CD4-positive, alpha-beta T cell treated with Interleukin-12 subunit alpha and Interleukin-12 subunit beta, for 1 hour (primary cell): ENCODE data around the gene GH2.
"Not testable (repeated sequence)": the region's sequence is repeated elsewhere in the genome, so short reads cannot be mapped to it uniquely, and the experiment has no call there.

Experiments
- DNase-seq: peaks from one replicate; pipeline ENCODE4 v3.0.0-alpha.2; 2020

The GH2 gene

GRCh38 chr17:63910096-63910495 is 28.4 kb upstream of the GH2 start:
- no peak for DNase-seq

DNA sequence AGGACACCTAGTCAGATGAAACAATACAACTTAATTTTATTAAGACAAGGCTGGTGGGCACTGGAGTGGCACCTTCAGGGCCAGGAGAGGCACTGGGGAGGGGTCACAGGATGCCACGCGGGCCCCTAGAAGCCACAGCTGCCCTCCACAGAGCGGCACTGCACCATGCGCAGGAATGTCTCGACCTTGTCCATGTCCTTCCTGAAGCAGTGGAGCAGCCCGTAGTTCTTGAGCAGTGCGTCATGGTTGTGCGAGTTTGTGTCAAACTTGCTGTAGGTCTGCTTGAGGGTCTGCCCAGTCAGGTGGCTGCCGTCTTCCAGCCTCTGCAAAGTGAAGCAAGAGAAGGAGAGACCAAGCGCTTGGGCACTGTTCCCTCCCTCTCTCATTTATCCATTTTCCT is 27.8 kb upstream of the GH2 start:
- DNase-seq: not testable (repeated sequence)

DNA sequence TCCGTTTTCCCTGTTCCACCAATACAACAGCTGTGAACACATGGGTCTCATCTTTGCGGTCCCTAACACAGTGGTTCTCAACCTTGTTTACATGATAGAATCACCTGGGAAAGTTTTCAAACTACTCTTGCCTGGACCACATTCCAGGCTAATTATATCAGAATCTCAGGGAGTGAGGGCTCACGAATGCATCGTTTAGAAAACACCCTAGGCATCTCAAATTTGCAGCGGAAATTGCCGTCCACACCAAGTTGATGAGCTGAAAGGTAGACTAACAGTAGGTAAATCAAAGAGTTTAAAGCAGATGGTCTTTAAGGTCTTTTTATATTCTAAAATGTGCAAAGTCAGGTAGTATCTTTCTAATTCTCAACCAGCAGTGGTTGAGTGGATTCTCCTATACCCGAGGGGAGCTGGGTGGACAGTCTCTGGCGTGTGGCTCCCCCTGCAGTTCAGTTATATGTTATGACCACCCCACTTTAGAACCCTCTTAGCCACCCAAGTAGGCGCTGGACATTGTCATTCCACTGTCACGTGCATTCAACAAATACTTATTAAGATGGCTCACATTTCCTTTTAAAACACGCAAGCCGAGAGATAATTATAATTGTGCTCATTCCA is 25.5 kb upstream of the GH2 start:
- not testable (repeated sequence) for DNase-seq

DNA sequence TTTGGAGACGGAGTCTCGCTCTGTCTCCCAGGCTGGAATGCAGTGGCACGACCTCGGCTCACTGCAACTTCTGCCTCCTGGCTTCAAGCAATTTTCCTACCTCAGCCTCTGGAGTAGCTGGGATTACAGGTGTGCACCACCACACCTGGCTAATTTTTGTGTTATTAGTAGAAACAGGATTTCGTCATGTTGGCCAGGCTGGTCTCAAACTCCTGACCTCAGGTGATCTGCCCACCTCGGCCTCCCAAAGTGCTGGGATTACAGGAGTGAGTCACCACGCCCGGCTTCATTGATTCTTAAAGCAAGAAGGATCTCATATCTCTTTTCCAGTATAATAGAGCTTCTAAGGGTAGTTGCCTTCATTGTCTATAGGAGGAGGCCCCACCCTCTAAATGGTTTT is 23.1 kb upstream of the GH2 start:
- DNase-seq: not testable (repeated sequence)

DNA sequence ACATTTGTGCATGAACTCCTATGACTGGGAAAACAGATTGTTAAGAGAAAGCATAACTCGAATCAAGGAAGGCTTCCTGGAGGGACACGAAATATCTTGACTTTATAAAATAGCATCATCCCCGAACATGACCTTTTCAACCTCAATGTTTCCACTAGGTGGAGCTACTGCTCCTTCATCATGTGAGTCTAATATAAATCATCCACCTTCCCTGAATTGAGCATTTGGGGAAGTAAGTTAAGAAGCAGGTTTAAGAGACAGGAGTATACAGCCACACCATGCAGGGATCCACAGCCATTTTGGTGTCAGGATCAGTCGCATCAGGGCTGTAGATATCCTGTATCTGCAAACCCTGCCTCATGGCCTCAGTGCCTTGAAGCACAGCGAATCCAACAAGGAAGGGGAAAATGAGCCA is 22.1 kb upstream of the GH2 start:
- peak; percentile 59 for DNase-seq

- not testable (repeated sequence) for DNase-seq
Observed at GRCh38 chr17:63901971-63902370, 20.2 kb upstream of the GH2 start.

- DNase-seq: peak; percentile 45
Observed at GRCh38 chr17:63898899-63899798, 17.4 kb upstream of the GH2 start.

DNA sequence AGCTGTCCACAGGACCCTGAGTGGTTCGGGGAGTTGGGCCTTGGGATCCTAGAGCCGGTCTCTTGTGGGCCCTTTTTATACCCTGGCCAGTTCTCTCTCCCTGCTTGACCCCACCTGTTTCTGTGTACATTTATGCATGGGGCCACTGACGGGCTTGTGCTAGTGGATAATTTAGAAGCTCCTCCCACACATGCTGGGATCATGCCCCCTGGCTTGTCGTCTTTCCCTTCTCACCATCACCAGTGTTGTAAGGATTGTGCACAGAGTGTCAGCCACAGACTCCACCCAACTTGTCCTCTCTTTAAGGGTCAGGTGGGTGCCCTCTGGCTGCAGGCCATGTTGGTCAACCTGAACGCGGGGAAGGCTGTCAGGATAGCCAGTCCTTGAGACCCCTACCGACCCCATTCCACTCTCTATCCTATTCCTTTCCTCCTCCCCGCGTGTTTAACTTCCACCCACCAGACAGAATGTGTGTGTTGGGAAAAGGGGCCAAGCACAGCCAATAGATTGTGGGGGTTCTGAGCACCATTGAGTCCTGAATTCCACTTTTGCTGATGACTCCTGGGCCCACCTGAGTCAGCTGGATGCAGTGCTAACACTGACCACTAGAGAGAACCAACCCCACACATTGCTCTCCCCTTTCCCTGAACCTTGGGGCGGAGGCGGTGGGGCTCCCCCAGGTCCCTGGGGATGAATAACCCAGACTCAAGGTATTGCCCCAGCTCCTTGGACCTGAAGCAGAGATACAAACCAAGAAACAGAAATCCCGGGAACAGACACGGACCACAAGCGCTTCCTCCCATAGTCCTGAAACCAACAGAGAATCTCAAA is 15.0 kb upstream of the GH2 start, which contains the start of gene CSH1:
Gene CSH1, minus strand, starts transcription at position 51 of the 831 bp plus-strand sequence. CDS start 63 bp downstream, outside the sequence.
- DNase-seq: not testable (repeated sequence)

DNA sequence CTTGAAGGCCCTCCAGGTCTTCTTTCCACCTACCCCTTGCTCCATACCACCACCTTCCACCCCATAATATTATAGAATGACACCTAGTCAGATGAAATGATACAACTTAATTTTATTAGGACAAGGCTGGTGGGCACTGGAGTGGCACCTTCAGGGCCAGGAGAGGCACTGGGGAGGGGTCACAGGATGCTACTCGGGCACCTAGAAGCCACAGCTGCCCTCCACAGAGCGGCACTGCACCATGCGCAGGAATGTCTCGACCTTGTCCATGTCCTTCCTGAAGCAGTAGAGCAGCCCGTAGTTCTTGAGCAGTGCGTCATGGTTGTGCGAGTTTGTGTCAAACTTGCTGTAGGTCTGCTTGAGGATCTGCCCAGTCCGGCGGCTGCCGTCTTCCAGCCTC is 13.1 kb upstream of the GH2 start:
- not testable (repeated sequence) for DNase-seq

DNA sequence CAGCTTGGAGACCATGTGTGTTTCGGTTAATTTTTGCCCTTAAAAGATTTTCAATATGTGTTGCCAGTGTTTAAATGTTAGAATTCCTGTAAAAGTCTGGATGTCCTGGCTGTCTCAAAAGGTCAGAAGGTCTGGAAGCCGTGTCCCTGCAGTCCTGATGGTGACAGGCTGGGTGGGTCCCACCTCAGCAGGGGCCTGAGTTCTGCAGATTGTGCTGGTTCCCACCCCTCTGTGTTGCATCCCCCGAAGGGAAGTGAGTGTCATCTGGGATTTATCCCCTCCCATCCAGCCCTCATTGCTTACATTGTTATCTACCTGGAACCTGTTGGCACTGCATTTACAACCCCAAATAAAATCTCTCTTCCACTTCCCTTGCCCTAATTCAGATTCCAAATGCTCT is 12.3 kb upstream of the GH2 start:
- DNase-seq: not testable (repeated sequence)

DNA sequence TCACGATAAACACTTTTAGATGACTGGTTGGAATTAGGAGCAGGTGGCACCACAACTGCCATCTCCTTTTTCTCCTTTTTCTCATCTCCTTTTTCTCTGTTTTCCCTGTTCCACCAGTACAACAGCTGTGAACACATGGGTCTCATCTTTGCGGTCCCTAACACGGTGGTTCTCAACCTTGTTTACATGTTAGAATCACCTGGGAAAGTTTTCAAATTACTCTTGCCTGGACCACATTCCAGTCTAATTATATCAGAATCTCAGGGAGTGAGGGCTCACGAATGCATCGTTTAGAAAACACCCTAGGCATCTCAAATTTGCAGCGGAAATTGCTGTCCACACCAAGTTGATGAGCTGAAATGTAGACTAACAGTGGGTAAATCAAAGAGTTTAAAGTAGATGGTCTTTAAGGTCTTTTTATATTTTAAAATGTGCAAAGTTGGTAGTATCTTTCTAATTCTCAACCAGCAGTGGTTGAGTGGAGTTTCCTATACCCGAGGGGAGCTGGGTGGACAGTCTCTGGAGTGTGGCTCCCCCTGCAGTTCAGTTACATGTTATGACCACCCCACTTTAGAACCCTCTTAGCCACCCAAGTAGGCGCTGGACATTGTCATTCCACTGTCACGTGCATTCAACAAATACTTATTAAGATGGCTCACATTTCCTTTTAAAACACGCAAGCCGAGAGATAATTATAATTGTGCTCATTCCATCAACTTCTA is 10.7 kb upstream of the GH2 start:
- not testable (repeated sequence) for DNase-seq

DNA sequence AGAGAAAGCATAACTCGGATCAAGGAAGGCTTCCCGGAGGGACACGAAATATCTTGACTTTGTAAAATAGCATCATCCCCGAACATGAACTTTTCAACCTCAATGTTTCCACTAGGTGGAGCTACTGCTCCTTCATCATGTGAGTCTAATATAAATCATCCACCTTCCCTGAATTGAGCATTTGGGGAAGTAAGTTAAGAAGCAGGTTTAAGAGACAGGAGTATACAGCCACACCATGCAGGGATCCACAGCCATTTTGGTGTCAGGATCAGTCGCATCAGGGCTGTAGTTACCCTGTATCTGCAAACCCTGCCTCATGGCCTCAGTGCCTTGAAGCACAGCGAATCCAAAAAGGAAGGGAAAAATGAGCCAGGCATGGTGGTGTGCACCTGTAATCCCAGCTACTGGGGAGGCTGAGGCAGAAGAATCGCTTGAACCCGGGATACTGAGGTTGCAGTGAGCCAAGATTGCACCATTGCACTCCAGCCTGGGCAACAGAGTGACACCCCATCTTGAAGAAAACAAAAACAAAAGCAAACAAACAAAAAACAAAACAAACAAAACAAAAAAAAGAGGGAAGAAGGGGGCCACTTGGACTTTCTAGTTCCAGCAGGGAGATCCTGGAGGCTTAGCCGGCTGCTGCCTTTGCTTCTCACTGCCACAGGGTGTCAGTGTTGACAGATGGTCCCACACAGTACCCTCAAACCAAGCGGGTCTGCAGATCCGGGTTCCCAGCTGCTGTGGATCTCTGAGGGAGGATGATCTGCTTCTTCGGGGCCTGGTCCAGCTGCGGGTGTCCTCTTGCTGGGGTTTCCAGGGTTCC is 7.5 kb upstream of the GH2 start:
- peak; percentile 37 for DNase-seq

DNA sequence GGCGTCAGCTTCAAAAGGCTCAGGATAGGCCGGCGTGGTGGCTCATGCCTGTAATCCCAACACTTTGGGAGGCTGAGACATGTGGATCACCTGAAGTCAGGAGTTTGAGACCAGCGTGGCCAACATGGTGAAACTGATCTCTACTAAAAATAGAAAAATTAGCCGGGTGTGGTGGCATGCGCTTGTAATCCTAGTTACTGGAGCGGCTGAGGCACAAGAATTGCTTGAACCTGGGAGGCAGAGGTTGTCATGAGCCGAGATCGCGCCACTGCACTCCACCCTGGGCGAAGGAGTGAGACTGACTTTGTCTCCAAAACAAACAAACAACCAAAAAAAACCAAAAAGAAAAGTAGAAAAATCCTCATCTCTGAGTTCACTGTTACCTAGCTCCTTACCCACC is 3.4 kb upstream of the GH2 start:
- not testable (repeated sequence) for DNase-seq

DNA sequence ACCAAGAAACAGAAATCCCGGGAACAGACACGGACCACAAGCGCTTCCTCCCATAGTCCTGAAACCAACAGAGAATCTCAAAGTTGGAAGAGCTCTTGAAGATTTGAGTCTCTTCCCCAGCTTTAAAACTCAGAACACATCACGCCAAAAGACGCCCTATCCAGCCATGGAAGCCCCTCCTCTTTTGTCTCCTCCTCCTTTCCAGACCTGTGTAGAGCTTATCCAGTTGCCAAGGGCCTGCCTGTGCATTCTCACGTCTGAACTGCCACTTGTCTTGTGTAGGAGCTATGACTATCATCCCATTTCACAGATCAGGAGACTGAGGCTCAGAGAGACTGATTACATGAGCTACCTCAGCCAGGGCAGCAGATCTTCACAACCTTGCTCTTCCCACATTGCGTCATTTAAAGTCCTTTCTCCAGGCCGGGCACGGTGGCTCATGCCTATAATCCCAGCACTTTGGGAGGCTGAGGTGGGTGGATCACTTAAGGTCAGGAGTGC is 932 bp upstream of the GH2 start:
- DNase-seq: not testable (repeated sequence)

- not testable (repeated sequence) for DNase-seq
Observed at GRCh38 chr17:63881337-63881736, 407 bp downstream of the GH2 start.

DNA sequence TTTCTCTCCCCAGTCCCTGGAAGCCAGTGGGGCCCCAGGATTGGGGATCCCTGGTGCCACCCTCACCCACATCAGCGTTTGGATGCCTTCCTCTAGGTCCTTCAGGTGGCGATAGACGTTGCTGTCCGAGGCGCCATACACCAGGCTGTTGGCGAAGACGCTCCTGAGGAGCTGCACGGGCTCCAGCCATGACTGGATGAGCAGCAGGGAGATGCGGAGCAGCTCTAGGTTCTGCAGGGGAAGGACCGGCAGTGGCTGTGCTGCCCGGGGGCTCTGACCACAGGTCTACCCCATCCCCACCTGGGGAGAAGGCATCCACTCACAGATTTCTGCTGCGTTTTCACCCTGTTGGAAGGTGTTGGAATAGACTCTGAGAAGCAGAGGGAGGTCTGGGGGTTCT is 1.0 kb downstream of the GH2 start:
- no peak for DNase-seq

DNA sequence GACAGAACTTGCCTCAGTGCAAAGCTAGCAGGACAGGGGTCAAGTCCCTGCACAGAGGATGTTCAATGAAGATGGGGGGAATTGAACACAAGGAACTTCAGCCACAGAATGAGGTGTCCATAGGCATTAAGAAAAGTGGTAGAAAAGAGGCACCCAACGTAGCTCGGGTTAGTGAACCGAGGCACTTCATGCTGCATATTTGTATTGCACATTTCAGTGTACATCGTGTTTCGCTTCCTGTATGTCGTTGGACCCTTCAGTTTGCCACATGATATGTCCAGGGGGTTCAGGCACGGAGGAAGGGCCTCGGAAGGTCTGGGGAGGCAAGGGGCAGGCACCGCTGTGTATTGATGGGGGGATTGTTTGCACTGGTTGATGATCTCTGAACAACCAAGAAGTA is 3.3 kb downstream of the GH2 start:
- not testable (repeated sequence) for DNase-seq

GRCh38 chr17:63874693-63875092 is 7.1 kb downstream of the GH2 start:
- not testable (repeated sequence) for DNase-seq

- not testable (repeated sequence) for DNase-seq
Observed at GRCh38 chr17:63874061-63874626, 7.6 kb downstream of the GH2 start.

- DNase-seq: not testable (repeated sequence)
Observed at GRCh38 chr17:63873577-63873976, 8.2 kb downstream of the GH2 start, which contains the start of gene CSH2. Gene CSH2, minus strand, starts transcription at chr17:63873677. Its CDS starts 63 bp downstream, at chr17:63873614.
